KMS-11 (cell line): ENCODE data around the gene ACADSB.

Experiments
- H2AFZ ChIP-seq: fragments of 200-600 bp; sonication (generic); 2 replicates; pipeline ENCODE4 v1.6.1; 2016; ENCODE audit warnings: antibody characterized with exemption, mixed run types, low read depth
- H3K27ac ChIP-seq: fragments of 200-600 bp; sonication (generic); 2 replicates; pipeline ENCODE4 v1.6.1; 2016; ENCODE audit warnings: mild to moderate bottlenecking, mixed run types
- H3K27me3 ChIP-seq: fragments of 200-600 bp; sonication (generic); 2 replicates; pipeline ENCODE4 v1.6.1; 2017; ENCODE audit warnings: mild to moderate bottlenecking, low read depth, mixed run types, moderate library complexity; ENCODE audit not compliant: insufficient read depth
- H3K36me3 ChIP-seq: fragments of 200-600 bp; sonication (generic); 2 replicates; pipeline ENCODE4 v1.6.1; 2017; ENCODE audit warnings: mild to moderate bottlenecking, mixed run types; ENCODE audit not compliant: insufficient read depth
- H3K4me1 ChIP-seq: fragments of 200-600 bp; sonication (generic); 2 replicates; pipeline ENCODE4 v1.6.1; 2016; ENCODE audit warnings: mild to moderate bottlenecking, low read depth, mixed run types; ENCODE audit not compliant: poor library complexity, severe bottlenecking
- H3K4me2 ChIP-seq: fragments of 200-600 bp; sonication (generic); 2 replicates; pipeline ENCODE4 v1.7.0; 2016; ENCODE audit warnings: mild to moderate bottlenecking, mixed run types
- H3K4me3 ChIP-seq: fragments of 200-600 bp; sonication (generic); IDR thresholded peaks from 2 replicates; pipeline ENCODE4 v1.6.1; 2017; ENCODE audit warnings: low read depth, low read length, mixed read lengths; ENCODE audit not compliant: insufficient read depth
- H3K79me2 ChIP-seq: fragments of 200-600 bp; sonication (generic); 2 replicates; pipeline ENCODE4 v1.6.1; 2016; ENCODE audit warnings: low read depth, mixed run types; ENCODE audit not compliant: insufficient read depth
- H3K9ac ChIP-seq: fragments of 200-600 bp; sonication (generic); 2 replicates; pipeline ENCODE4 v1.6.1; 2016; ENCODE audit warnings: mild to moderate bottlenecking, mixed run types
- H4K20me1 ChIP-seq: fragments of 200-600 bp; sonication (generic); 2 replicates; pipeline ENCODE4 v1.6.1; 2016; ENCODE audit warnings: mild to moderate bottlenecking, mixed run types; ENCODE audit not compliant: insufficient read depth
- TF ChIP-seq, protein P1 (sequence below): fragments of 200-600 bp; sonication (generic); conservative IDR thresholded peaks from 2 replicates; pipeline ENCODE4 v1.6.1; 2017; ENCODE audit warnings: low read depth, mild to moderate bottlenecking, antibody characterized with exemption, low read length, moderate library complexity, mixed read lengths

The ACADSB gene

DNA sequence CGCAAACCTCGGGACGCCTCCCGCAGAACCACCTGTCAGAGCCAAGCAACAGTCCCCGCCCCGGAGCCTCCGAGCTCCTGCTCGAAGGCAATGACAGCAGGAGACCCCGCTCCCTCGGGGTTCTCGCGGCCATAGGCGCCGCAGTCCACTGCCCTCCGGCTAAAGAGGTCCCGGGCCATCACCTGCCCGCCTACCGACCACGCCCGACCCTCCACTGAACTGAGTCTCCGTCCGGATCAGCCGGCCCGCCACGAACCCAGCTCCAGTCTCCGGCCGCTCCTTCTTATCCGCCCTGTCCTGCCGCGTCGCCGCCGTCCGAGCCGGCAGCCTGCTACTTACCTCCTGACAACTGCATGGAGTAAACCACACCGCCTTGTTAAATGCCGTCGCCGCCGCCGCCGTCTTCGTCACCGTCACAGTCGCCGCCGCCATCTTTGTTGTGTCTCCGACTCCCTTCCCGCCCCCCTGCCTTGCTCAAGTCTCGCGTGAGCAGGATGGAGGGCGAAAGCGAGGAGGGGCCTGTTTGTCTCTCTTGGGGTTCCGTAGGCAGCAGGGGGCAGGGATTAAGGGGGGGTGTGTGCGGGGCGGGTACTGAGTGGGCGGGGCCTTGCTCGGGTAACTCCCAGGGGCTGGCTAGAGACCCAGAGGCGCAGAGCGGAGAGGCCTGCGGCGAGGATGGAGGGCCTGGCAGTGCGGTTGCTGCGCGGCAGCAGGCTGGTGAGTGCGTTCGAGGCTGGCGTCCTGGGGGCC, at the start of gene ACADSB, which contains the start of gene IKZF5:
Gene ACADSB (plus strand): TSS at position 652 of the 750 bp plus-strand sequence. CDS start 24 bp downstream, at position 676.
Gene IKZF5 (minus strand): TSS at position 441 of the 750 bp plus-strand sequence. CDS start 10,170 bp downstream, outside the sequence.
- peaks cover 48% of the 10 kb centered on the region for H3K79me2 ChIP-seq
- H3K4me1 ChIP-seq = peaks cover 10% of the 10 kb centered on the region
- peak within 1 kb of the TSS; percentile 6 for H3K4me3 ChIP-seq
- H3K9ac ChIP-seq = peak within 1 kb of the TSS; percentile 96
- TF ChIP-seq, protein P1, sequence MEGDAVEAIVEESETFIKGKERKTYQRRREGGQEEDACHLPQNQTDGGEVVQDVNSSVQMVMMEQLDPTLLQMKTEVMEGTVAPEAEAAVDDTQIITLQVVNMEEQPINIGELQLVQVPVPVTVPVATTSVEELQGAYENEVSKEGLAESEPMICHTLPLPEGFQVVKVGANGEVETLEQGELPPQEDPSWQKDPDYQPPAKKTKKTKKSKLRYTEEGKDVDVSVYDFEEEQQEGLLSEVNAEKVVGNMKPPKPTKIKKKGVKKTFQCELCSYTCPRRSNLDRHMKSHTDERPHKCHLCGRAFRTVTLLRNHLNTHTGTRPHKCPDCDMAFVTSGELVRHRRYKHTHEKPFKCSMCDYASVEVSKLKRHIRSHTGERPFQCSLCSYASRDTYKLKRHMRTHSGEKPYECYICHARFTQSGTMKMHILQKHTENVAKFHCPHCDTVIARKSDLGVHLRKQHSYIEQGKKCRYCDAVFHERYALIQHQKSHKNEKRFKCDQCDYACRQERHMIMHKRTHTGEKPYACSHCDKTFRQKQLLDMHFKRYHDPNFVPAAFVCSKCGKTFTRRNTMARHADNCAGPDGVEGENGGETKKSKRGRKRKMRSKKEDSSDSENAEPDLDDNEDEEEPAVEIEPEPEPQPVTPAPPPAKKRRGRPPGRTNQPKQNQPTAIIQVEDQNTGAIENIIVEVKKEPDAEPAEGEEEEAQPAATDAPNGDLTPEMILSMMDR = no peak
- no peaks in the 10 kb centered on the region for H3K27me3 ChIP-seq
- peak within 1 kb of the TSS; percentile 94 for H2AFZ ChIP-seq
- peak within 1 kb of the TSS; percentile 89 for H3K4me2 ChIP-seq
- H3K36me3 ChIP-seq = no peaks in the 10 kb centered on the region
- peak within 1 kb of the TSS; percentile 84 for H3K27ac ChIP-seq
- H4K20me1 ChIP-seq = no peaks in the 10 kb centered on the region

DNA sequence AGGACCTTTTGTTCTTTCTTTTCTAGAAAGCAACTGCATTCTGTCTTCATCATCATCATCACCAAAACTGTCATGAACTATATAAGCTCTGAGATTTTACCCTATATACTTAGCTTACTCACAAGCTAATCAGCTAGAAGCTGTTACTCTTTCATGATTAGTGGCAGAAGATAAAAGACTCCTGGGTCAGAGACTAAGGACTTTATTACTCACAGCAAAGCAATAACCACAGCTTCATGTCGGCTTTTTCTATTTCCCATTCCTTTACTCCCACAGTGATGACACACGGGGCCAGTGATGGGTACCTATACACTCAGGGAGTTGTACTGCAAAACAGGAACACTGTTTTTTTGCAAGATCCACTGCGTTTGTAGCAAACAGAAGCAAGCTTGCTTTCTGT, 46.4 kb upstream of the ACADSB start:
- no peak overlapping the region for H3K4me3 ChIP-seq
- H3K27me3 ChIP-seq = no peaks in the 10 kb centered on the region
- TF ChIP-seq, protein P1 = no peak
- H4K20me1 ChIP-seq = no peaks in the 10 kb centered on the region
- no peaks in the 10 kb centered on the region for H3K4me1 ChIP-seq
- H2AFZ ChIP-seq = no peak overlapping the region
- no peak overlapping the region for H3K27ac ChIP-seq
- no peak overlapping the region for H3K4me2 ChIP-seq
- no peaks in the 10 kb centered on the region; the same call in 1 of the 2 replicates for H3K36me3 ChIP-seq
- no peak overlapping the region for H3K9ac ChIP-seq
- H3K79me2 ChIP-seq = no peaks in the 10 kb centered on the region

DNA sequence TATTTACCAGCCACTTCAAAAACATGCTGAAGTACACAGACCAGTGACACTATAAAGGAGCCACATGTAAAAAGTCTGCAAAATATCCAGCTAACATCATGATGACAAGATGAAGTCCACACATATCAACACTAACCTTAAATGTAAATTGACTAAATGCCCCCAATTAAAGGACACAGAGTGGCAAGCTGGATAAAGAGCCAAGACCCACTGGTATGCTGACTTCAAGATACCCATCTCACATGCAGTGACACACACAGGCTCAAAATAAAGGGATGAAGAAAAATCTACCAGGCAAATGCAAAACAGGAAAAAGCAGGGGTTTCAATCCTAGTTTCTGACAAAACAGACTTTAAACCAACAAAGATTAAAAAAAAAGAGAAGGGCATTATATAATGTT, 41.9 kb upstream of the ACADSB start:
- no peak overlapping the region for H2AFZ ChIP-seq
- no peak overlapping the region for H3K9ac ChIP-seq
- H3K79me2 ChIP-seq = no peaks in the 10 kb centered on the region
- no peaks in the 10 kb centered on the region for H3K27me3 ChIP-seq
- TF ChIP-seq, protein P1 = no peak
- H3K4me2 ChIP-seq = no peak overlapping the region
- H3K27ac ChIP-seq = no peak overlapping the region
- no peaks in the 10 kb centered on the region; the same call in 1 of the 2 replicates for H3K36me3 ChIP-seq
- no peaks in the 10 kb centered on the region for H4K20me1 ChIP-seq
- no peaks in the 10 kb centered on the region for H3K4me1 ChIP-seq
- no peak overlapping the region for H3K4me3 ChIP-seq

DNA sequence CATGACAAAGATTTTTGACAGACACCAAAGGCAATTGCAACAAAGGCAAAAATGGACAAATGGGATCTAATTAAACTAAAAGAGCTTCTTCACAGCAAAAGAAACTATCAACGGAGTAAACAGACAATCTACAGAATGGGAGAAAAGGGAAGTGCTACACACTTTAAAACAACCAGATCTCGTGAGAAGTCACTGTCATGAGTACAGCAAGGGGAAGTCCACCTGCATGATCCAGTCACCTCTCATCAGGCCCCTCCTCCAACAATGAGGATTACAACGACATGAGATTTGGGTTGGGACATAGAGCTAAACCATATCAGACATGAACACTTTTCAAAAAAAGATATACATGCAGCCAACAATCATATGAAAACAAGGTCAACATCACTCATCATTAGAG, 40.1 kb upstream of the ACADSB start:
- Histone ChIP-seq H4K20me1 (no peaks in the 10 kb centered on the region), H3K4me2 (no peak overlapping the region), H2AFZ (no peak overlapping the region), H3K79me2 (no peaks in the 10 kb centered on the region), H3K4me1 (no peaks in the 10 kb centered on the region), H3K27ac (no peak overlapping the region), H3K36me3 (no peaks in the 10 kb centered on the region), H3K4me3 (no peak overlapping the region), H3K27me3 (no peaks in the 10 kb centered on the region), H3K9ac (no peak overlapping the region)
- TF ChIP-seq, protein P1 = no peak
